H1 (cell line): ENCODE measurements around the gene PIP4K2C. TPM values are rescaled to one million over a fixed set of nuclear protein-coding genes. Genes with fewer than 3 reads are reported as not detected.

ENCODE experiments used
- CTCF ChIA-PET: fragments of 300-600 bp; sonication (Branson Sonifier 250); formaldehyde crosslinking; loops from one replicate; lab custom pipeline; 2021; ENCODE audit not compliant: partially characterized antibody; lab: Charles Lee
- POLR2A ChIA-PET: fragments of 300-600 bp; sonication (Branson Sonifier 250); formaldehyde crosslinking; loops from one replicate; lab custom pipeline; 2021; ENCODE audit warnings: inconsistent platforms; ENCODE audit not compliant: partially characterized antibody; lab: Charles Lee
- DNase-seq, 2 experiments: peaks; one replicate each; pipeline versions ENCODE4 v3.0.0 to v3.0.0-alpha.2; 2010 to 2022; ENCODE audit warnings: low spot score in 2 of 2, low read depth in 1 of 2, mixed read lengths in 1 of 2
- FAIRE-seq: peaks from 2 replicates; lab custom pipeline; 2011; peaks lifted over from hg19 to GRCh38; lab: Jason Lieb, UNC
- H2AFZ ChIP-seq: 2 replicates; pipeline ENCODE4 v1.8.1; 2012; ENCODE audit warnings: low read length, inconsistent platforms
- H2AK5ac ChIP-seq: 2 replicates; pipeline ENCODE4 v1.6.1; 2013; ENCODE audit warnings: low read depth, low read length
- H2BK120ac ChIP-seq: replicated peaks from 2 replicates; pipeline ENCODE3; 2013; ENCODE audit warnings: low read depth, low read length, inconsistent platforms
- H2BK12ac ChIP-seq: 2 replicates; pipeline ENCODE4 v1.6.1; 2013; ENCODE audit warnings: low read depth, low read length
- H2BK15ac ChIP-seq: 2 replicates; pipeline ENCODE4 v1.6.1; 2013; ENCODE audit warnings: low read length
- H2BK20ac ChIP-seq: 2 replicates; pipeline ENCODE4 v1.6.1; 2013; ENCODE audit warnings: low read length
- H2BK5ac ChIP-seq: 2 replicates; pipeline ENCODE4 v1.6.1; 2013; ENCODE audit warnings: low read depth, low read length
- H3K14ac ChIP-seq: 2 replicates; pipeline ENCODE4 v1.6.1; 2013; ENCODE audit warnings: inconsistent platforms; ENCODE audit not compliant: insufficient read length
- H3K18ac ChIP-seq: 2 replicates; pipeline ENCODE4 v1.6.1; 2013; ENCODE audit warnings: low read length; ENCODE audit errors: extremely low read depth
- H3K23ac ChIP-seq: 2 replicates; pipeline ENCODE4 v1.6.1; 2013; ENCODE audit warnings: inconsistent platforms; ENCODE audit not compliant: insufficient read length
- H3K23me2 ChIP-seq: 2 replicates; pipeline ENCODE4 v1.6.1; 2013; ENCODE audit warnings: low read depth, low read length
- H3K27ac ChIP-seq: 2 replicates; pipeline ENCODE4 v1.6.1; 2011; ENCODE audit warnings: low read depth, low read length, inconsistent platforms
- H3K27me3 ChIP-seq, 4 experiments: replicated peaks in 1 of 4; 1 replicate in 1 of 4; 2 replicates in 3 of 4; pipeline versions ENCODE4 v1.6.1 to v1.8.1; 2011 to 2013; ENCODE audit warnings: low read length in 3 of 4, mild to moderate bottlenecking in 3 of 4, inconsistent platforms in 2 of 4, mixed read lengths in 2 of 4, moderate library complexity in 1 of 4; ENCODE audit not compliant: control insufficient read depth in 3 of 4, insufficient read depth in 3 of 4; ENCODE audit errors: extremely low read depth in 1 of 4
- H3K36me3 ChIP-seq, 4 experiments: 2 replicates each; pipeline versions ENCODE4 v1.6.1 to v1.8.1; 2011 to 2013; ENCODE audit warnings: mild to moderate bottlenecking in 4 of 4, low read length in 3 of 4, moderate library complexity in 2 of 4, control low read depth in 1 of 4, inconsistent platforms in 1 of 4; ENCODE audit not compliant: insufficient read depth in 4 of 4, control insufficient read depth in 2 of 4
- H3K4ac ChIP-seq: replicated peaks from 2 replicates; pipeline ENCODE3; 2013; ENCODE audit warnings: low read length, low read depth, mixed read lengths, inconsistent platforms; ENCODE audit not compliant: insufficient read length
- H3K4me1 ChIP-seq, 4 experiments: replicated peaks in 1 of 4; 1 replicate in 1 of 4; 2 replicates in 3 of 4; pipeline versions ENCODE4 v1.6.1 to v1.8.1; 2011 to 2013; ENCODE audit warnings: low read length in 3 of 4, inconsistent platforms in 2 of 4, mixed read lengths in 1 of 4; ENCODE audit not compliant: insufficient read depth in 4 of 4, control insufficient read depth in 3 of 4
- H3K4me2 ChIP-seq, 2 experiments: 2 replicates each; pipeline versions ENCODE4 v1.6.1 to v1.8.1; 2011 to 2013; ENCODE audit warnings: low read depth in 2 of 2, low read length in 2 of 2, control low read depth in 1 of 2, inconsistent platforms in 1 of 2, mild to moderate bottlenecking in 1 of 2; ENCODE audit not compliant: insufficient read depth in 1 of 2
- H3K4me3 ChIP-seq, 4 experiments: fragments of 200-600, 300-600 bp in 1 of 4; sonication (generic), shearing (Covaris generic), sonication (Bioruptor Twin) in 1 of 4; 2 replicates each; pipeline versions ENCODE4 v1.5.1 to v1.8.1; 2011 to 2016; ENCODE audit warnings: low read length in 4 of 4, low read depth in 3 of 4, control low read depth in 2 of 4, inconsistent platforms in 2 of 4, mild to moderate bottlenecking in 2 of 4, mixed read lengths in 1 of 4, moderate library complexity in 1 of 4; ENCODE audit not compliant: insufficient read depth in 2 of 4; ENCODE audit errors: extremely low read depth in 1 of 4
- H3K56ac ChIP-seq: replicated peaks from 2 replicates; pipeline ENCODE3; 2013; ENCODE audit warnings: low read depth, mild to moderate bottlenecking, mixed read lengths, low read length, inconsistent platforms; ENCODE audit not compliant: insufficient read length
- H3K79me1 ChIP-seq: 2 replicates; pipeline ENCODE4 v1.6.1; 2013; ENCODE audit warnings: low read depth, low read length, control low read depth
- H3K79me2 ChIP-seq, 2 experiments: 2 replicates each; pipeline versions ENCODE4 v1.6.1 to v1.8.1; 2012 to 2013; ENCODE audit warnings: low read length in 2 of 2, mild to moderate bottlenecking in 2 of 2, inconsistent platforms in 1 of 2; ENCODE audit not compliant: insufficient read depth in 2 of 2, control insufficient read depth in 1 of 2
- H3K9ac ChIP-seq, 4 experiments: replicated peaks in 1 of 4; 1 replicate in 1 of 4; 2 replicates in 3 of 4; pipeline versions ENCODE4 v1.6.1 to v1.8.1; 2011 to 2013; ENCODE audit warnings: low read depth in 3 of 4, low read length in 3 of 4, control low read depth in 2 of 4, mild to moderate bottlenecking in 2 of 4, moderate library complexity in 2 of 4, inconsistent platforms in 1 of 4; ENCODE audit errors: extremely low read depth in 1 of 4
- H3K9me3 ChIP-seq, 2 experiments: 2 replicates each; pipeline versions ENCODE4 v1.6.1 to v1.8.1; 2012 to 2013; ENCODE audit warnings: mild to moderate bottlenecking in 2 of 2, moderate library complexity in 2 of 2, control low read depth in 1 of 2, inconsistent platforms in 1 of 2, low read depth in 1 of 2, low read length in 1 of 2, mixed read lengths in 1 of 2; ENCODE audit not compliant: insufficient read depth in 2 of 2
- H4K20me1 ChIP-seq, 2 experiments: replicated peaks in 1 of 2; 2 replicates each; pipeline versions ENCODE3 to v1.8.1; 2011 to 2013; ENCODE audit warnings: inconsistent platforms in 2 of 2, low read length in 2 of 2, mild to moderate bottlenecking in 1 of 2; ENCODE audit not compliant: insufficient read depth in 2 of 2, control insufficient read depth in 1 of 2
- H4K5ac ChIP-seq: 2 replicates; pipeline ENCODE4 v1.6.1; 2013; ENCODE audit warnings: low read length, low read depth, mixed read lengths, inconsistent platforms; ENCODE audit not compliant: insufficient read length
- H4K8ac ChIP-seq: 2 replicates; pipeline ENCODE4 v1.8.0; 2013; ENCODE audit warnings: mild to moderate bottlenecking, moderate library complexity, low read length, inconsistent platforms; ENCODE audit not compliant: insufficient read depth; ENCODE audit errors: extremely low read depth
- H4K91ac ChIP-seq: replicated peaks from 2 replicates; pipeline ENCODE3; 2013; ENCODE audit warnings: low read length, mixed read lengths, inconsistent platforms; ENCODE audit not compliant: insufficient read length
- BRCA1 ChIP-seq: IDR thresholded peaks from 2 replicates; pipeline ENCODE4 v1.6.1; 2012; ENCODE audit warnings: low read depth, low read length, improper control_type of control experiment
- FOSL1 ChIP-seq: IDR thresholded peaks from 2 replicates; pipeline ENCODE4 v1.6.1; 2011; ENCODE audit warnings: mild to moderate bottlenecking, low read depth, low read length, moderate library complexity; ENCODE audit not compliant: insufficient read depth
- MAFK ChIP-seq: IDR thresholded peaks from 2 replicates; pipeline ENCODE4 v1.6.1; 2012; ENCODE audit warnings: low read depth, mild to moderate bottlenecking, improper control_type of control experiment, low read length
- WGBS, 2 experiments: shearing (Covaris generic) in 1 of 2; methylation state at CpG; one replicate each; pipeline versions ENCODE4 v1.1.6 to v1.1.7; 2013 to 2015; ENCODE audit warnings: low lambda C conversion rate in 2 of 2, mixed read lengths in 2 of 2, inconsistent platforms in 1 of 2, low coverage in 1 of 2, missing lambda C conversion rate in 1 of 2; ENCODE audit not compliant: insufficient replicate concordance in 2 of 2, insufficient coverage in 1 of 2, insufficient read length in 1 of 2; ENCODE audit errors: extremely low coverage in 1 of 2, missing lambda C conversion rate in 1 of 2; 5-methylcytosine and 5-hydroxymethylcytosine counted together
- polyA plus RNA-seq, 7 experiments: library from polyadenylated mRNA; depleted of rRNA in 3 of 7; stranded (reverse) in 5 of 7; unstranded in 2 of 7; fragments of >200 nt in 5 of 7; fragments of 200-250 nt in 2 of 7; gene quantifications; 1 replicate in 5 of 7; 2 replicates in 1 of 7; 4 replicates in 1 of 7; pipeline versions ENCODE4 v1.2.1 to v1.2.3, GENCODE V29; 2011 to 2013; ENCODE audit warnings: missing spikeins in 2 of 7, mixed read lengths in 2 of 7
- total RNA-seq: library from RNA; stranded (reverse); fragmentation: NEBNext Ultra II Directional; extraction: Animal tissue kit (Norgen Biotek cat#: 25700); gene quantifications from 2 replicates; pipeline ENCODE4 v1.2.1, GENCODE V29; 2021

The PIP4K2C gene
- total and polyA plus RNA-seq, 2 of the 8 experiments (the other 6 are each of a cell fraction or from before 2014, with no cell fraction given), result 25.0 to 27.1 TPM

DNA sequence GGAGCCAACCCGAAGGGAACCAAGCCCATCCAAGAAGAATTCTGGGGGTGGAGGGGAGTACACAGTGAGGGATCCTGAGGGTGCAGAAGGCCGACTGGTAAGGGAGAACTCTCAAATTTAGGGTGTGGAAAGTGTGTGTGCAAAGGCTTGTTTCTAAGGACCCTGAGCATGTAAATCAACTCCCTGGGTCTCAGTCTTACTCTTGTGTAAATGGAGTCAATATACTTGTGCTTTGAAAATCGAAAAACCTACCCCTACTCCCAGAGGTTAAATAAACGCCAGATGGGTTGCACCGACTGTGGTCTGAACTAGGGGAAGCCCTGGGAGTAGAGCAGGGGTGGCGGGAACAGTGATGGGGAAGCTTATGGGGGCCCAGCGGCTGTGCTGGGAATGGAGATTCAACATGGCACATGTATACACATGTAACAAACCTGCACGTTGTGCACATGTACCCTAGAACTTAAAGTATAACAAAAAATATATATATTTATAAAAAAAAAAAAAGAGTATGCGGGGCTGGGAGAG lies 36.0 kb downstream of the PIP4K2C start:
- WGBS, 2 experiments, result 39% methylated on average over 8 of the region's 9 CpGs; no CpG with 5 or more reads in 1 of the 2 experiments
- H3K4me1 ChIP-seq, result peaks cover 0 to 20% (median 16%) of the 10 kb centered on the region in 4 experiments; a peak in 6 of 7 replicates
- H3K23ac ChIP-seq, result no peak overlapping the region
- peak overlapping the region; percentile 71 to 73 for H3K4me2 ChIP-seq
- no peak overlapping the region for H4K5ac ChIP-seq
- H2AFZ ChIP-seq, result no peak overlapping the region
- no peaks in the 10 kb centered on the region; a peak in 1 of 8 replicates for H3K36me3 ChIP-seq
- H2BK20ac ChIP-seq, result no peak overlapping the region
- no peaks in the 10 kb centered on the region for H3K79me2 ChIP-seq
- peaks cover 93 to 100% (median 99%) of the 10 kb centered on the region in 4 experiments for H3K27me3 ChIP-seq
- H4K91ac ChIP-seq, result no peak overlapping the region
- H3K18ac ChIP-seq, result no peak overlapping the region
- H2BK5ac ChIP-seq, result no peak overlapping the region
- H4K8ac ChIP-seq, result no peak overlapping the region
- no peak overlapping the region for H2BK15ac ChIP-seq
- no peak overlapping the region for H2AK5ac ChIP-seq
- no peak overlapping the region for H3K4ac ChIP-seq
- no peak overlapping the region for H3K56ac ChIP-seq
- ChIA-PET POLR2A (interaction anchor here (1.1 to 1.9 kb wide), 4 partner anchors 17 to 118 kb away, joined by 3 to 12 read pairs (median 4); partner anchors contain the start of gene TSPAN31), CTCF (interaction anchor here (0.8 to 10.7 kb wide), 12 partner anchors 10 to 108 kb away, joined by 3 to 201 read pairs (median 4); partner anchors contain the start of gene PIP4K2C)
- no peak overlapping the region for H3K9ac ChIP-seq
- FAIRE-seq (no peak), DNase-seq (no peak)
- peak overlapping the region in 1 of 4 experiments; percentile 53; a peak in 1 of 8 replicates for H3K4me3 ChIP-seq
- H2BK120ac ChIP-seq, result no peak overlapping the region
- H3K23me2 ChIP-seq, result peaks cover 6% of the 10 kb centered on the region; the same call in 1 of the 2 replicates
- H2BK12ac ChIP-seq, result no peak overlapping the region
- 0 out of 2 replicates have a peak, but pooled peaks cover 2% of the 10 kb centered on the region for H3K79me1 ChIP-seq
- no peak overlapping the region for H3K27ac ChIP-seq
- TF ChIP-seq BRCA1 (no peak), FOSL1 (no peak), MAFK (no peak)
- peaks cover 2 to 20% of the 10 kb centered on the region in 2 experiments for H4K20me1 ChIP-seq
- no peak overlapping the region for H3K14ac ChIP-seq
- no peaks in the 10 kb centered on the region for H3K9me3 ChIP-seq
